Thoracic aorta (tissue), 2 donors: ENCODE measurements around the gene PFAS. TPM values are rescaled to one million over a fixed set of nuclear protein-coding genes. Genes with fewer than 3 reads are reported as not detected.
"Not testable (repeated sequence)": the region's sequence is repeated elsewhere in the genome, so short reads cannot be mapped to it uniquely, and the experiment has no call there.

Experiments
- ATAC-seq: fragments of 150-250 bp; one replicate; pipeline ENCODE4 v1.8.0; 2017; ENCODE audit warnings: low read depth; ENCODE audit not compliant: insufficient number of reproducible peaks, low FRiP score
- DNase-seq: peaks from one replicate; pipeline ENCODE4 v3.0.0-alpha.2; 2020; ENCODE audit warnings: low spot score
- H3K27ac ChIP-seq, 2 donors: fragments of 200-600 bp; sonication (generic); 1 replicate in 1 of 2; 2 replicates in 1 of 2; pipeline ENCODE4 v1.5.1; 2016; ENCODE audit warnings: mild to moderate bottlenecking in 2 of 2, moderate library complexity in 2 of 2
- H3K27me3 ChIP-seq: fragments of 200-600 bp; sonication (generic); replicated peaks from 2 replicates; pipeline ENCODE4 v1.6.0; 2016; ENCODE audit warnings: mild to moderate bottlenecking; ENCODE audit not compliant: insufficient read depth
- H3K36me3 ChIP-seq: fragments of 200-600 bp; sonication (generic); one replicate; pipeline ENCODE4 v1.5.1; 2016
- H3K4me1 ChIP-seq, 2 donors: fragments of 200-600 bp; sonication (generic); 1 replicate in 1 of 2; 2 replicates in 1 of 2; pipeline versions ENCODE4 v1.5.1 to v1.6.0; 2016; ENCODE audit warnings: low read depth in 2 of 2, mild to moderate bottlenecking in 1 of 2; ENCODE audit not compliant: control insufficient read depth in 1 of 2
- H3K4me3 ChIP-seq: fragments of 200-600 bp; sonication (generic); 2 replicates; pipeline ENCODE4 v1.5.1; 2016; ENCODE audit warnings: mild to moderate bottlenecking
- H3K9me3 ChIP-seq: fragments of 200-600 bp; sonication (generic); 2 replicates; pipeline ENCODE4 v1.5.1; 2016
- CTCF ChIP-seq: fragments of 200-600 bp; sonication (generic); IDR thresholded peaks from one replicate; pipeline ENCODE4 v1.5.1; 2019; ENCODE audit warnings: antibody characterized with exemption
- total RNA-seq, 2 donors: library from RNA; depleted of rRNA; stranded (reverse); fragments of >200 nt; gene quantifications; one replicate each; pipeline versions ENCODE4 v1.1.0 to v1.2.3, GENCODE V29; 2016

PFAS gene
- total RNA-seq, 2 donors from 2014 or later: 13.2 to 15.2 TPM

- Histone ChIP-seq H3K9me3 (no peaks in the 10 kb centered on the region), H3K4me3 (peak within 1 kb of the TSS; percentile 80), H3K4me1 (peaks cover 4 to 6% of the 10 kb centered on the region in 2 donors), H3K36me3 (no peaks in the 10 kb centered on the region), H3K27ac (peak within 1 kb of the TSS; percentile 60 to 81), H3K27me3 (no peaks in the 10 kb centered on the region)
- ATAC-seq (peak; percentile 90), DNase-seq (peak; percentile 94)
- TF ChIP-seq CTCF: no peak
Measured at GRCh38 chr17:8209907-8210760, 39.0 kb upstream of the PFAS start, which contains the start of gene AURKB. Gene AURKB, minus strand, starts transcription at chr17:8210575. Its CDS starts 351 bp downstream, at chr17:8210224.

DNA sequence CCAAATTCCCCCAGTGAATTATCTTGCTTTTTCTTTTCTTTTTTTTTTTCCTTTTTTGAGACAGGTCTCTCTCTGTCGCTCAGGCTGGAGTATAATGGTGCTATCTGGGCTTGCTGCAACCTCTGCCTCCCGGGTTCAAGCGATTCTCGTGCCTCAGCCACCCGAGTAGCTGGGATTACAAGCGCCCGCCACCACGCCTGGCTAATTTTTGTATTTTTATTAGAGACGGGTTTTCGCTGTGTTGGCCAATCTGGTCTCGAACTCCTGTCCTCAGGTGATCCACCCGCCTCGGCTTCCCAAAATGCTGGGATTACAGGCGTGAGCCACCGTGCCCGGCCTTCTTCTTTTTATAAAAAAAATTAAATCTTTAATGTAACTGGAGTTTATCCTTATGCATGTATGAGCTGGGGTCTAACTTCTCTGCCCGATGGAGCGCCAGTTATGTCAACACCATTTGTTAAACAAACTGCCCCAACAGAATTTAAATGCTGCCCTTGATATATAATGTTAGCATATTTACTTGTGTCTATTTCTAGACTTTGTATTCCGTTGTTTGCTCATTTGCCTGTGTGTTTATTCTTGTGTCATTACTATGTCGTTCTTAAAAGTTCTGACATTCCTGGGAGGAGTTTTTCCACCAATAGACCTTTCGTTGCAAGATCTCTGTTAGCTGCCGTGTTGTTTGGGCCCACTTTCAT lies 38.2 kb upstream of the PFAS start:
- H3K4me3 ChIP-seq: peak overlapping the region; percentile 80
- DNase-seq (no peak), ATAC-seq (no peak)
- H3K27ac ChIP-seq: peak overlapping the region; percentile 60 to 81
- peaks cover 4 to 6% of the 10 kb centered on the region in 2 donors for H3K4me1 ChIP-seq
- H3K9me3 ChIP-seq: no peaks in the 10 kb centered on the region
- no peak for TF ChIP-seq CTCF
- H3K36me3 ChIP-seq: no peaks in the 10 kb centered on the region
- H3K27me3 ChIP-seq: no peaks in the 10 kb centered on the region

DNA sequence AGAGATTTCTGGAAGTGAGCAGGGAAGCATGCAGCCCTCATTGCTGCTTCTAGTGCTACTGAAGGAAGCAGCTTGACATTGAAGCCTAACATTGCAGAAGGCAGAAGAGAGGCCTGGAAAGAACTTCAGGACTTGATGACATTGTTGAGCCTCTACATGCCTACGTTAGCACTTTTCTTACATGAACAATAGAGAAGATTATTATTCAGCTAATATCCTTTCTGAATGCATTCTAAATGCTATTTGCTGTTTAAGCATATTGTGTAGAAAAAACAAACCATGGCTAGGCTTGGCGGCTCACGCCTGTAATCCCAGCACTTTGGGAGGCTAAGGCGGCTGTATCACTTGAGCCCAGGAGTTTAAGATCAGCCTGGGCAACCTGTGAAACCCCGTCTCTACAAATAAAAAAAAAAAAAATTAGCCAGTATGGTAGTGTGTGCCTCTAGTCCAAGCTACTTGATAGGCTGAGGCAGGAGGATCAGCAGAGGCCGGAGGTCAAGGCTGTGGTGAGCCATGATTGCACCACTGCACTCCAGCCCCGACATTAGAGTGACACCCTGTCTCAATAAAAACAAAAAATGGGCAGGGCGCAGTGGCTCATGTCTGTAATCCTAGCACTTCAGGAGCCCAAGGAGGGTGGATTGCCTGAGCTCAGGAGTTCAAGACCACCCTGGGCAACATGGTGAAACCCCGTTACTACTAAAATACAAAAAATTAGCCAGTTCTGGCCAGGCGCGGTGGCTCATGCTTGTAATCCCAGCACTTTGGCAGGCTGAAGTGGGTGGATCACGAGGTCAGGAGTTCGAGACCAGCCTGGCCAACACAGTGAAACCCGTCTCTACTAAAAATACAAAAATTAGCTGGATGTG lies 36.5 kb upstream of the PFAS start:
- TF ChIP-seq CTCF: no peak
- ATAC-seq: no peak
- Histone ChIP-seq H3K4me3 (no peak overlapping the region), H3K27me3 (no peaks in the 10 kb centered on the region), H3K4me1 (peaks cover 4 to 6% of the 10 kb centered on the region in 2 donors), H3K27ac (no peak overlapping the region), H3K9me3 (no peaks in the 10 kb centered on the region), H3K36me3 (no peaks in the 10 kb centered on the region)
- no peak for DNase-seq

DNA sequence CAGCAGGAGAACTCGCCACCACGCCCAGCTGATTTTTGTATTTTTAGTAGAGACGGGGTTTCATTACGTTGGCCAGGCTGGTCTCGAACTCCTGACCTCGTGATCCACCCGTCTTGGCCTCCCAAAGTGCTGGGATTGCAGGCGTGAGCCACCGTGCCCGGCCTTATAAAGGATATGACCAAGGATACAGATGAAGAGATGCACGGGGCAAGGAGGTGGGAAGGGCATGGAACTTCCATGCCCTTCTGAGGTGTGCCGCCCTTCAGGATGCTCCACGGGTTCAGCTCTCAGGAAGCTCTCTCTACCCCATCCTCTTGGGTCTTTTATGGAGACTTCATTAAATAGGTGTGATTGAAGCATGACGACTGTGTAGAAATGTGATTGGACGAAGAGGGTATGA lies 35.1 kb upstream of the PFAS start:
- DNase-seq, H3K27ac ChIP-seq, ATAC-seq, H3K4me3 ChIP-seq, H3K4me1 ChIP-seq, H3K27me3 ChIP-seq, H3K36me3 ChIP-seq, H3K9me3 ChIP-seq: not testable (repeated sequence)

GRCh38 chr17:8220783-8221662 lies 28.1 kb upstream of the PFAS start:
- H3K27me3 ChIP-seq: no peaks in the 10 kb centered on the region
- DNase-seq (peak; percentile 82), ATAC-seq (peak; percentile 71)
- H3K4me1 ChIP-seq: peaks cover 9 to 10% of the 10 kb centered on the region in 2 donors
- H3K4me3 ChIP-seq: peak overlapping the region; percentile 94
- H3K27ac ChIP-seq: peak overlapping the region; percentile 97 to 100
- TF ChIP-seq CTCF: no peak
- no peaks in the 10 kb centered on the region for H3K36me3 ChIP-seq
- no peaks in the 10 kb centered on the region for H3K9me3 ChIP-seq
